ENCODE data around the gene CLK3.
"Not testable (repeated sequence)": the region's sequence is repeated elsewhere in the genome, so short reads cannot be mapped to it uniquely, and the experiment has no call there.

Gene CLK3

GRCh38 chr15:74653426-74654102 lies 37.9 kb downstream of the CLK3 start:
- TF ChIP-seq CTCF (IDR thresholded peaks at IDR 0.05; ENCODE audit: low read length, missing control alignments) = no peak
- no peak overlapping the region for H3K4me3 ChIP-seq (replicated peaks; ENCODE audit: low read depth, low read length)
- peak; percentile 88 for DNase-seq (ENCODE audit: low read depth)

- no peak for TF ChIP-seq CTCF (IDR thresholded peaks at IDR 0.05; ENCODE audit: low read length, missing control alignments)
- no peak overlapping the region for H3K4me3 ChIP-seq (replicated peaks; ENCODE audit: low read depth, low read length)
- no peak for DNase-seq (ENCODE audit: low read depth)
These were observed 39.8 kb downstream of the CLK3 start for GRCh38 chr15:74655424-74655823.

GRCh38 chr15:74656935-74657535 lies 41.4 kb downstream of the CLK3 start:
- TF ChIP-seq CTCF (IDR thresholded peaks at IDR 0.05; ENCODE audit: low read length, missing control alignments) = no peak
- DNase-seq (ENCODE audit: low read depth) = no peak
- no peak overlapping the region for H3K4me3 ChIP-seq (replicated peaks; ENCODE audit: low read depth, low read length)

GRCh38 chr15:74657846-74658245 lies 42.2 kb downstream of the CLK3 start:
- no peak for TF ChIP-seq CTCF (IDR thresholded peaks at IDR 0.05; ENCODE audit: low read length, missing control alignments)
- no peak overlapping the region for H3K4me3 ChIP-seq (replicated peaks; ENCODE audit: low read depth, low read length)
- DNase-seq (ENCODE audit: low read depth) = peak; percentile 23

GRCh38 chr15:74661280-74661679 lies 45.6 kb downstream of the CLK3 start:
- DNase-seq (ENCODE audit: low read depth) = not testable (repeated sequence)

GRCh38 chr15:74662064-74662860 lies 46.6 kb downstream of the CLK3 start:
- H3K4me3 ChIP-seq (replicated peaks; ENCODE audit: low read depth, low read length) = no peak overlapping the region
- no peak for DNase-seq (ENCODE audit: low read depth)
- no peak for TF ChIP-seq CTCF (IDR thresholded peaks at IDR 0.05; ENCODE audit: low read length, missing control alignments)

More at GRCh38 chr15:74661280-74661679, 45.6 kb downstream of the CLK3 start:
- H3K4me3 ChIP-seq (replicated peaks; ENCODE audit: low read depth, low read length) = not testable (repeated sequence)

GRCh38 chr15:74663303-74664027 lies 47.8 kb downstream of the CLK3 start:
- no peak for DNase-seq (ENCODE audit: low read depth)
- no peak overlapping the region for H3K4me3 ChIP-seq (replicated peaks; ENCODE audit: low read depth, low read length)
- no peak for TF ChIP-seq CTCF (IDR thresholded peaks at IDR 0.05; ENCODE audit: low read length, missing control alignments)

All from fibroblast of pulmonary artery (primary cell).